Small intestine (tissue), 7 donors: Measurements from ENCODE around the gene ARHGDIG. TPM values are rescaled to one million over a fixed set of nuclear protein-coding genes. Genes with fewer than 3 reads are reported as not detected.

Source experiments
- DNase-seq, 2 donors: peaks; one replicate each; pipeline versions ENCODE4 v3.0.0 to v3.0.0-alpha.2; 2013
- FAIRE-seq: peaks from 2 replicates; lab custom pipeline; 2012; peaks lifted over from hg19 to GRCh38; lab: Jason Lieb, UNC
- H3K27ac ChIP-seq, 3 donors: one replicate each; pipeline ENCODE4 v1.5.1; 2013; ENCODE audit warnings: low read length in 2 of 3, mild to moderate bottlenecking in 2 of 3, control low read depth in 1 of 3, inconsistent platforms in 1 of 3, low read depth in 1 of 3, moderate library complexity in 1 of 3
- H3K27me3 ChIP-seq, 3 donors: one replicate each; pipeline ENCODE4 v1.6.1; 2013; ENCODE audit warnings: low read length in 3 of 3, inconsistent platforms in 1 of 3; ENCODE audit not compliant: control insufficient read depth in 3 of 3, insufficient read depth in 3 of 3
- H3K36me3 ChIP-seq, 3 donors: one replicate each; pipeline ENCODE4 v1.6.1; 2013; ENCODE audit warnings: low read length in 3 of 3, inconsistent platforms in 1 of 3, low read depth in 1 of 3, mild to moderate bottlenecking in 1 of 3, moderate library complexity in 1 of 3; ENCODE audit not compliant: control insufficient read depth in 3 of 3, insufficient read depth in 2 of 3
- H3K4me1 ChIP-seq, 3 donors: one replicate each; pipeline ENCODE4 v1.6.1; 2013; ENCODE audit warnings: low read length in 2 of 3, inconsistent platforms in 1 of 3, low read depth in 1 of 3, mild to moderate bottlenecking in 1 of 3, moderate library complexity in 1 of 3; ENCODE audit not compliant: control insufficient read depth in 3 of 3, insufficient read depth in 2 of 3
- H3K4me3 ChIP-seq, 3 donors: one replicate each; pipeline ENCODE4 v1.5.1; 2013; ENCODE audit warnings: low read length in 3 of 3, control low read depth in 1 of 3, inconsistent platforms in 1 of 3, low read depth in 1 of 3, mild to moderate bottlenecking in 1 of 3, moderate library complexity in 1 of 3
- H3K9me3 ChIP-seq, 2 donors: one replicate each; pipeline ENCODE4 v1.6.1; 2013; ENCODE audit warnings: low read depth in 1 of 2, low read length in 1 of 2; ENCODE audit not compliant: control insufficient read depth in 2 of 2, insufficient read depth in 1 of 2
- WGBS, 3 donors: extraction: QIAGEN DNeasy Blood & Tissue Kit; methylation state at CpG; one replicate each; pipeline ENCODE4 v1.1.7; 2013; 5-methylcytosine and 5-hydroxymethylcytosine counted together
- polyA plus RNA-seq, 4 donors: library from polyadenylated mRNA; stranded (reverse) in 3 of 4; unstranded in 1 of 4; fragments of 200-250 nt in 3 of 4; fragments of 120-200 nt in 1 of 4; gene quantifications; one replicate each; pipeline versions ENCODE4 v1.2.1 to v1.2.3, GENCODE V29; 2013
- donor health status: healthy with polysubstance abuse.
- donor health status: control.
- donor health status: control.
- donor health status: Bipolar disorder and iron deficiency.
- donor health status: healthy.

Gene ARHGDIG
- polyA plus RNA-seq, 4 donors = 0.32 to 81.6 (median 14.2) TPM

DNA sequence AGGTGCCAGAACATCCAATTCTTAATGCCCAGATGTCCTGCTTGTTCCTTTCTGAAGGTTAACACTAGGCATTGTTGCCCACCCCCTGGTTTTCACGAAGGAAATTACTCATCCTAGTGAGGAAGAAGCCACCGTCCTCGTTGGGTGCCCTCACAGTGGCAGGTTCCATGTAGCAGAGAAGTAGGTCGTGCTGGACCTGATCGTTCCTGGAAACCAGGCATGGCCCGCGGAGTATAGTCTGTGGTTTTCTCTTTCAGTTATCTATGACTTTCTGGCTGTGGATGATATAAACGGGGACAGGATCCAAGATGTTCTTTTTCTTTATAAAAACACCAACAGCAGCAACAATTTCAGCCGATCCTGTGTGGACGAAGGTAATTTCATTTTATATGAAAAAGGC is 21.2 kb upstream of the ARHGDIG start:
- H3K27me3 ChIP-seq = no peaks in the 10 kb centered on the region
- H3K36me3 ChIP-seq = peaks cover 6 to 76% (median 16%) of the 10 kb centered on the region in 3 donors
- peaks cover 0 to 6% of the 10 kb centered on the region in 2 donors for H3K9me3 ChIP-seq
- DNase-seq (no peak), FAIRE-seq (no peak)
- H3K27ac ChIP-seq = no peak overlapping the region
- no peaks in the 10 kb centered on the region for H3K4me1 ChIP-seq
- H3K4me3 ChIP-seq = no peak overlapping the region
- 84 to 86% (median 85%) methylated on average over 10 of the region's 10 CpGs for WGBS, 3 donors

DNA sequence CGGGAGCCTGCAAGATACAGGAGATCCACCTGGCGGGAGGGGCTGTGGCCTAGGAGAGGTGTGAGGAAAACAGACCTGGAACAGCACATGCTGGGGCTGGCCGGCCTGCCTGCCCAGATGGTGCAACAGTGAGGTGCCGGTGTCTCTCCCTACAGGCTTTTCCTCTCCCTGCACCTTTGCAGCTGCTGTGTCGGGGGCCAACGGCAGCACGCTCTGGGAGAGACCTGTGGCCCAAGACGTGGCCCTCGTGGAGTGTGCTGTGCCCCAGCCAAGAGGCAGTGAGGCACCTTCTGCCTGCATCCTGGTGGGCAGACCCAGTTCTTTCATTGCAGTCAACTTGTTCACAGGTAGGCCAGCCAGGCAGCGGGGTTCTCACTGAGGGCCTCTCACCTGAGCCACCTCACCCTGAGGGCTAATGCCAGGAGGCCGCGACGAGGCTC is 20.6 kb upstream of the ARHGDIG start:
- Histone ChIP-seq H3K4me3 (no peak overlapping the region), H3K9me3 (peaks cover 0 to 6% of the 10 kb centered on the region in 2 donors), H3K27ac (no peak overlapping the region), H3K27me3 (no peaks in the 10 kb centered on the region), H3K4me1 (no peaks in the 10 kb centered on the region), H3K36me3 (peaks cover 6 to 76% (median 20%) of the 10 kb centered on the region in 3 donors)
- DNase-seq = no peak
- FAIRE-seq = no peak
- WGBS, 3 donors = 85 to 94% (median 89%) methylated on average over 12 to 13 of the region's 13 CpGs

DNA sequence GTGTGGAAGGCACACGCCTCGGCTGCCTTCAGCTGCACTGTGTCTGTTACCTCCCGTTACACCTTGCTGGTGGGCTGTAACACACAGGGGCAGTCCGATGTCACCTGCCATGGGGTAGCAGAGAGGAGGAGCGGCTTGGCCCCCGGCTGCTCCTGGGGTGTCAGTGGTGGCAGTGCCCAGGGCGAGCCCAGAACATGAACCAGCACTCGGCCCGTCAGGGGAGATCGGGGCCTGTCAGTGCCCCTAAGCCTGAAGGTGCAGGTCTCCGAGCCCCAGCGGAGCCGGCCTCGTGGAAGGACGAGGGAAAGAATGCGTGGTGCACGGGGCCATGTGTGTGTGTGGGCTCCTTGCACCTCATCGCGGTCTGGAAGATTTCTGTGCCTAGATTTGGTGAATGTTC is 20.1 kb upstream of the ARHGDIG start:
- no peak overlapping the region for H3K27ac ChIP-seq
- FAIRE-seq (no peak), DNase-seq (no peak)
- peaks cover 0 to 6% of the 10 kb centered on the region in 2 donors for H3K9me3 ChIP-seq
- 93 to 97% (median 95%) methylated on average over 19 of the region's 19 CpGs for WGBS, 3 donors
- H3K4me1 ChIP-seq = no peaks in the 10 kb centered on the region
- H3K36me3 ChIP-seq = peaks cover 6 to 76% (median 20%) of the 10 kb centered on the region in 3 donors
- H3K4me3 ChIP-seq = no peak overlapping the region
- H3K27me3 ChIP-seq = no peaks in the 10 kb centered on the region

DNA sequence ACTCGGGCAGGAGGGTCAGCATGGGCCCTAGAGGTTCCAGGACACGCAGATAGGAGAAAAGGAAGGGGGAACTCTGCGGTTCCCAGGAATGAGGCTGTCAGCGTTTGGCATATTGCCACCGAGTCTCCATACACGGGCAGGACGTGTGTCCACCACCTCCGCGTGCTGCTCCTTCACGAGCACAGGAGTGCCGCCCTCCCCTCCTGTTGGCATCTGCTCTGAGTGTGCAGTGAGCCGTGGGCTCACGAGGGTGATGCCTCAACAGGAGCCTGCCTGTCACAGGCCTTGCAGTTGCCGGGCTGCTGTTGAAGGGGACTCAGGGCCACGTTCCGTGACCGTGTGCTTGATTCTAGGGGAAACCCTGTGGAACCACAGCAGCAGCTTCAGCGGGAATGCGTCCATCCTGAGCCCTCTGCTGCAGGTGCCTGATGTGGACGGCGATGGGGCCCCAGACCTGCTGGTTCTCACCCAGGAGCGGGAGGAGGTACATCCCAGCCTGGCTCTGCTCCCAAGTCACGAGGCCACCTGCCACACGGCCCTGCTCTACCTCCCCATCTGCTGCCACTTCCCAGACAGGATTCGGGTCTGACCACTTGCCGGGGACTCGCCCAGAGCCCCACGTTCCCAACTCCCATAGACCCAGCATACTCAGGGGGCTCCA is 19.2 kb upstream of the ARHGDIG start:
- Histone ChIP-seq H3K4me1 (peaks cover 0 to 1% (median 0%) of the 10 kb centered on the region in 3 donors), H3K27me3 (no peaks in the 10 kb centered on the region), H3K27ac (no peak overlapping the region), H3K36me3 (peaks cover 6 to 74% (median 20%) of the 10 kb centered on the region in 3 donors), H3K4me3 (no peak overlapping the region), H3K9me3 (no peaks in the 10 kb centered on the region)
- FAIRE-seq (no peak), DNase-seq (no peak)
- WGBS, 3 donors = 84 to 87% (median 85%) methylated on average over 27 to 28 of the region's 28 CpGs

DNA sequence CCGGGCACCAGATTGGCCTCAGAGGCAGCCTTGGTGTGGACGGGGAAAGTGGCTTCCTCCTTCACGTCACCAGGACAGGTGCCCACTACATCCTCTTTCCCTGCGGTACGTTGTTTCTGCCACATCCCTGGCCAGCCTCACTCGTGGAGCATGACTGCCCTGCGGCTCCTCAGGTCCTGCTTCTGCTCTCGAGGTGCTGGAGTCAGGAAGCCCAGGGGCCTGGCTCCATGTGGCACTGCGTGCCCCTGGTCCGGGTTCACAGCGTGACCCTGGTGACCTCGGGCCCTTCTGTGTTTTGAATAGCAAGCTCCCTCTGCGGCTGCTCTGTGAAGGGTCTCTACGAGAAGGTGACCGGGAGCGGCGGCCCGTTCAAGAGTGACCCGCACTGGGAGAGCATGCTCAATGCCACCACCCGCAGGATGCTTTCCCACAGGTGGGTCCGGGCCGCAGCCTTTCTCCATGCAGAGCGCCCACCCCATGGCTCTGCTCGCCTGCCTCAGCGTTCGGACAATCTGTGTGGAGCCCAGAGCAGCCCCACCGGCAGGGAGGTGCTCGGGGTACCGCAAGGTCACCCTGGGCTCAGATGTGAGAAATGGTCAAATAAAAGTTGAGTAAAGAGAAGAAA is 18.2 kb upstream of the ARHGDIG start:
- no peak overlapping the region for H3K4me3 ChIP-seq
- peaks cover 6 to 70% (median 20%) of the 10 kb centered on the region in 3 donors for H3K36me3 ChIP-seq
- DNase-seq (no peak), FAIRE-seq (no peak)
- no peak overlapping the region for H3K27ac ChIP-seq
- peaks cover 0 to 2% (median 2%) of the 10 kb centered on the region in 3 donors for H3K4me1 ChIP-seq
- H3K27me3 ChIP-seq = no peaks in the 10 kb centered on the region
- 94 to 97% (median 96%) methylated on average over 29 of the region's 29 CpGs for WGBS, 3 donors
- no peaks in the 10 kb centered on the region for H3K9me3 ChIP-seq

DNA sequence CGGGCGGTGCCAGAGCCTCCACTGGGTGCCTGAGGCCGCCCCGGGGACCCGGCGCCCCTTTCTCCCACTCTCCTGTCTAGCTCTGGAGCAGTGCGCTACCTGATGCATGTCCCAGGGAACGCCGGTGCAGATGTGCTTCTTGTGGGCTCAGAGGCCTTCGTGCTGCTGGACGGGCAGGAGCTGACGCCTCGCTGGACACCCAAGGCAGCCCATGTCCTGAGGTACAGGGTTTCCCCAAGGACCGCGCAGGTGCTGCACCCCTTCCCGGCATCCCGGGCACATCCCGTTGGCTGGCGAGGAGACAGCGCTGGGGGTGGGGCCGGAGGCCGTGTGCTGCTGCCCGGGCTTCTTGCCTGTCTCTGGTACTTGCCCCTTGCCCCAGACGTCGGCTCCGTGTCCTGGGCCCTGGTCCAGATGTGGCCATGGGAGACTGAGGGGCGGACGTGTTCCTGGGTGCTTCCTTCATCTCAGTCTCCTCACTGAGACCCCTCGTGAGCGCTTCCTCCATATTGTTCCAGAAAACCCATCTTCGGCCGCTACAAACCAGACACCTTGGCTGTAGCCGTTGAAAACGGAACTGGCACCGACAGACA is 17.1 kb upstream of the ARHGDIG start:
- 91 to 94% (median 93%) methylated on average over 35 of the region's 35 CpGs for WGBS, 3 donors
- Histone ChIP-seq H3K27ac (no peak overlapping the region), H3K4me1 (peaks cover 0 to 4% (median 2%) of the 10 kb centered on the region in 3 donors), H3K4me3 (no peak overlapping the region), H3K36me3 (peaks cover 6 to 70% (median 20%) of the 10 kb centered on the region in 3 donors), H3K27me3 (no peaks in the 10 kb centered on the region), H3K9me3 (no peaks in the 10 kb centered on the region)
- DNase-seq (no peak), FAIRE-seq (no peak)

DNA sequence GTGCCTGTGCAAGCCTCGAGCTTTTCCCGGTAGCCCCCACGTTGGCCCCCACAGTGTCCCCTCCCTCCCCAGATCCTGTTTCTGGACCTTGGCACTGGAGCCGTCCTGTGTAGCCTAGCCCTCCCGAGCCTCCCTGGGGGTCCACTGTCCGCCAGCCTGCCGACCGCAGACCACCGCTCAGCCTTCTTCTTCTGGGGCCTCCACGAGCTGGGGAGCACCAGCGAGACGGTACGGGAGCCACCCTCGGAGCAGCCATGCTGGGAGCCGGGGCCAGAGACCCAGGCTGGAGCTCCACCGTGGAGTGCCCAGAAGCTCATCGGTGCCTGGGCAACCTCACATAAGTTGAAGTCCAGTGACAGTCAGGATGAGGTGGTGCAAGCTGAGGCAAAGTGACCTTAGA is 16.4 kb upstream of the ARHGDIG start:
- no peak overlapping the region for H3K27ac ChIP-seq
- DNase-seq = no peak
- no peaks in the 10 kb centered on the region for H3K9me3 ChIP-seq
- no peak overlapping the region for H3K4me3 ChIP-seq
- 84 to 93% (median 86%) methylated on average over 16 to 17 of the region's 17 CpGs for WGBS, 3 donors
- H3K4me1 ChIP-seq = peaks cover 0 to 4% (median 2%) of the 10 kb centered on the region in 3 donors
- H3K36me3 ChIP-seq = peaks cover 6 to 65% (median 19%) of the 10 kb centered on the region in 3 donors
- no peaks in the 10 kb centered on the region for H3K27me3 ChIP-seq
- no peak for FAIRE-seq

DNA sequence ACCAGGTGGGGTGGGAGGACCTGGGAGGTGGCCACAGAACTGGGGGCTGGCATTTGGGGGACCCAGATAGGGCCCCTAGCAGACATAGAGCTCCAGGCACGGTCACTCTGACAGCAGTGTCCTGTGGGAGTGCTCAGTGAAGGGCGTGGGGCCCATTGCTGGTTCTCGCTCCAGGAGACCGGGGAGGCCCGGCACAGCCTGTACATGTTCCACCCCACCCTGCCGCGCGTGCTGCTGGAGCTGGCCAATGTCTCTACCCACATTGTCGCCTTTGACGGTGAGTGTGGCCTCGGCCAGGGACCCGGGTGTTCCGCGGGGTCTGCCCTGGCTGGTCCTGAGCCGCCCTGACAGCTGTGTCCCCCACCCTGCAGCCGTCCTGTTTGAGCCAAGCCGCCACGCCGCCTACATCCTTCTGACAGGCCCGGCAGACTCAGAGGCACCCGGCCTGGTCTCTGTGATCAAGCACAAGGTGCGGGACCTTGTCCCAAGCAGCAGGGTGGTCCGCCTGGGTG is 15.9 kb upstream of the ARHGDIG start:
- FAIRE-seq = no peak
- no peaks in the 10 kb centered on the region for H3K9me3 ChIP-seq
- H3K4me3 ChIP-seq = no peak overlapping the region
- WGBS, 3 donors = 90 to 93% (median 90%) methylated on average over 22 to 23 of the region's 23 CpGs
- peaks cover 0 to 4% (median 2%) of the 10 kb centered on the region in 3 donors for H3K4me1 ChIP-seq
- peaks cover 6 to 60% (median 15%) of the 10 kb centered on the region in 3 donors for H3K36me3 ChIP-seq
- no peak overlapping the region for H3K27ac ChIP-seq
- no peaks in the 10 kb centered on the region for H3K27me3 ChIP-seq
- no peak for DNase-seq
